BLaER1 treated with 17β-estradiol and CSF1 and Interleukin-3, amounts not matched to agents 10 nM and 100 nM (cell line): Measurements from ENCODE around the gene EYA2.

ENCODE experiments used
- H3K27ac ChIP-seq, 11 experiments: shearing (Covaris generic); formaldehyde crosslinking; 2 replicates each; pipeline ENCODE4 v1.8.1; 2022
- H3K27me3 ChIP-seq, 11 experiments: shearing (Covaris generic); formaldehyde crosslinking; 2 replicates each; pipeline ENCODE4 v1.8.1; 2022
- H3K36me3 ChIP-seq, 11 experiments: shearing (Covaris generic); formaldehyde crosslinking; 2 replicates each; pipeline ENCODE4 v1.8.1; 2022
- H3K4me1 ChIP-seq, 10 experiments: shearing (Covaris generic); formaldehyde crosslinking; 2 replicates each; pipeline ENCODE4 v1.8.1; 2022
- H3K4me2 ChIP-seq, 11 experiments: shearing (Covaris generic); formaldehyde crosslinking; 2 replicates each; pipeline ENCODE4 v1.8.1; 2022
- H3K4me3 ChIP-seq, 10 experiments: shearing (Covaris generic); formaldehyde crosslinking; 2 replicates each; pipeline ENCODE4 v1.8.1; 2022
- H3K9ac ChIP-seq, 11 experiments: shearing (Covaris generic); formaldehyde crosslinking; 2 replicates each; pipeline ENCODE4 v1.8.1; 2022
- H3K9me3 ChIP-seq, 11 experiments: shearing (Covaris generic); formaldehyde crosslinking; replicated peaks in 1 of 11; 2 replicates each; pipeline ENCODE4 v1.8.1; 2022
- H4K20me1 ChIP-seq, 11 experiments: shearing (Covaris generic); formaldehyde crosslinking; 2 replicates each; pipeline ENCODE4 v1.8.1; 2022
- Cebpa-rat ChIP-seq, 11 experiments: shearing (Covaris generic); IDR thresholded peaks; 2 replicates each; pipeline ENCODE4 v1.8.1; 2022

The EYA2 gene

GRCh38 chr20:46893051-46893450 is 1.6 kb upstream of the EYA2 start:
- H3K4me3 ChIP-seq: no peak overlapping the region
- no peak overlapping the region for H3K4me2 ChIP-seq
- H3K4me1 ChIP-seq: peaks cover 0 to 18% (median 0%) of the 10 kb centered on the region in 10 experiments; a peak in 5 of 20 replicates
- no peak overlapping the region for H3K9ac ChIP-seq
- H3K9me3 ChIP-seq: peaks cover 8 to 22% (median 15%) of the 10 kb centered on the region in 11 experiments; a peak in 21 of 22 replicates
- peaks cover 43 to 57% (median 56%) of the 10 kb centered on the region in 11 experiments for H3K27me3 ChIP-seq
- no peaks in the 10 kb centered on the region for H3K36me3 ChIP-seq
- no peak overlapping the region for H3K27ac ChIP-seq
- no peak for TF ChIP-seq Cebpa-rat (IDR thresholded peaks at IDR 0.05)
- H4K20me1 ChIP-seq: no peaks in the 10 kb centered on the region

GRCh38 chr20:46893877-46894578 is 615 bp upstream of the EYA2 start:
- Histone ChIP-seq H3K4me3 (peak overlapping the region in 3 of 10 experiments; percentile 41 to 53 (median 49); a peak in 6 of 20 replicates), H3K36me3 (no peaks in the 10 kb centered on the region), H3K9me3 (peaks cover 8 to 22% (median 15%) of the 10 kb centered on the region in 11 experiments; a peak in 21 of 22 replicates), H4K20me1 (no peaks in the 10 kb centered on the region), H3K4me1 (peaks cover 0 to 28% (median 1%) of the 10 kb centered on the region in 10 experiments; a peak in 7 of 20 replicates), H3K4me2 (peak overlapping the region in 6 of 11 experiments; percentile 34 to 81 (median 48); a peak in 6 of 22 replicates), H3K9ac (peak overlapping the region in 1 of 11 experiments; percentile 67; a peak in 1 of 22 replicates), H3K27ac (no peak overlapping the region), H3K27me3 (peaks cover 43 to 61% (median 57%) of the 10 kb centered on the region in 11 experiments)
- TF ChIP-seq Cebpa-rat (IDR thresholded peaks at IDR 0.05): no peak

GRCh38 chr20:46894971-46895905 is 595 bp downstream of the EYA2 start:
- H3K27ac ChIP-seq: no peak overlapping the region
- peak overlapping the region in 6 of 11 experiments; percentile 22 to 83 (median 46); a peak in 9 of 22 replicates for H3K4me2 ChIP-seq
- peak overlapping the region in 2 of 11 experiments; percentile 19 to 52; a peak in 2 of 22 replicates for H3K9ac ChIP-seq
- H3K9me3 ChIP-seq: peaks cover 8 to 19% (median 13%) of the 10 kb centered on the region in 11 experiments; a peak in 21 of 22 replicates
- H4K20me1 ChIP-seq: no peaks in the 10 kb centered on the region
- H3K4me1 ChIP-seq: peaks cover 0 to 38% (median 4%) of the 10 kb centered on the region in 10 experiments; a peak in 9 of 20 replicates
- no peaks in the 10 kb centered on the region for H3K36me3 ChIP-seq
- TF ChIP-seq Cebpa-rat (IDR thresholded peaks at IDR 0.05): no peak
- H3K4me3 ChIP-seq: peak overlapping the region in 4 of 10 experiments; percentile 41 to 53 (median 47); a peak in 6 of 20 replicates
- H3K27me3 ChIP-seq: peaks cover 43 to 61% (median 57%) of the 10 kb centered on the region in 11 experiments

- Histone ChIP-seq H3K27me3 (peaks cover 43 to 61% (median 57%) of the 10 kb centered on the region in 11 experiments), H3K4me2 (peak overlapping the region in 1 of 11 experiments; percentile 83; a peak in 2 of 22 replicates), H3K36me3 (no peaks in the 10 kb centered on the region), H3K4me1 (peaks cover 0 to 44% (median 4%) of the 10 kb centered on the region in 10 experiments; a peak in 9 of 20 replicates), H3K9ac (no peak overlapping the region), H3K4me3 (peak overlapping the region in 2 of 10 experiments; percentile 41 to 49; a peak in 2 of 20 replicates), H4K20me1 (no peaks in the 10 kb centered on the region), H3K9me3 (peaks cover 2 to 13% (median 7%) of the 10 kb centered on the region in 11 experiments; a peak in 20 of 22 replicates), H3K27ac (no peak overlapping the region)
- no peak for TF ChIP-seq Cebpa-rat (IDR thresholded peaks at IDR 0.05)
These were observed 1.2 kb downstream of the EYA2 start for GRCh38 chr20:46895906-46896242.

- peaks cover 0 to 8% (median 0%) of the 10 kb centered on the region in 11 experiments; a peak in 4 of 22 replicates for H3K9me3 ChIP-seq
- H3K4me3 ChIP-seq: no peak overlapping the region
- H3K4me1 ChIP-seq: peaks cover 0 to 60% (median 4%) of the 10 kb centered on the region in 10 experiments; a peak in 9 of 20 replicates
- H4K20me1 ChIP-seq: no peaks in the 10 kb centered on the region
- no peak overlapping the region for H3K9ac ChIP-seq
- peak overlapping the region in 2 of 11 experiments; percentile 74 to 83; a peak in 4 of 22 replicates for H3K4me2 ChIP-seq
- H3K27ac ChIP-seq: peak overlapping the region in 1 of 11 experiments; percentile 73; a peak in 1 of 22 replicates
- no peaks in the 10 kb centered on the region for H3K36me3 ChIP-seq
- peaks cover 43 to 61% (median 57%) of the 10 kb centered on the region in 11 experiments for H3K27me3 ChIP-seq
- TF ChIP-seq Cebpa-rat (IDR thresholded peaks at IDR 0.05): no peak
These were observed 2.8 kb downstream of the EYA2 start for GRCh38 chr20:46897328-46897880.

GRCh38 chr20:46898423-46898822 is 3.8 kb downstream of the EYA2 start:
- peaks cover 0 to 8% (median 0%) of the 10 kb centered on the region in 11 experiments; a peak in 4 of 22 replicates for H3K9me3 ChIP-seq
- TF ChIP-seq Cebpa-rat (IDR thresholded peaks at IDR 0.05): no peak
- H3K4me3 ChIP-seq: no peak overlapping the region
- H3K4me2 ChIP-seq: peak overlapping the region in 3 of 11 experiments; percentile 74 to 83 (median 74); a peak in 5 of 22 replicates
- H3K36me3 ChIP-seq: no peaks in the 10 kb centered on the region
- no peaks in the 10 kb centered on the region for H4K20me1 ChIP-seq
- peaks cover 0 to 62% (median 4%) of the 10 kb centered on the region in 10 experiments; a peak in 9 of 20 replicates for H3K4me1 ChIP-seq
- H3K27me3 ChIP-seq: peaks cover 33 to 51% (median 47%) of the 10 kb centered on the region in 11 experiments
- peak overlapping the region in 1 of 11 experiments; percentile 21; a peak in 1 of 22 replicates for H3K9ac ChIP-seq
- peak overlapping the region in 2 of 11 experiments; percentile 73 to 77; a peak in 3 of 22 replicates for H3K27ac ChIP-seq

GRCh38 chr20:46899621-46900020 is 5.0 kb downstream of the EYA2 start:
- no peaks in the 10 kb centered on the region for H4K20me1 ChIP-seq
- no peaks in the 10 kb centered on the region for H3K36me3 ChIP-seq
- peak overlapping the region in 3 of 11 experiments; percentile 53 to 77 (median 73); a peak in 6 of 22 replicates for H3K27ac ChIP-seq
- H3K4me1 ChIP-seq: peaks cover 0 to 66% (median 4%) of the 10 kb centered on the region in 10 experiments; a peak in 9 of 20 replicates
- H3K9ac ChIP-seq: peak overlapping the region in 3 of 11 experiments; percentile 24 to 65 (median 61); a peak in 5 of 22 replicates
- TF ChIP-seq Cebpa-rat (IDR thresholded peaks at IDR 0.05): no peak
- H3K4me3 ChIP-seq: no peak overlapping the region
- H3K9me3 ChIP-seq: peaks cover 0 to 8% (median 0%) of the 10 kb centered on the region in 11 experiments; a peak in 4 of 22 replicates
- H3K27me3 ChIP-seq: peaks cover 21 to 39% (median 35%) of the 10 kb centered on the region in 11 experiments
- H3K4me2 ChIP-seq: peak overlapping the region in 3 of 11 experiments; percentile 74 to 83 (median 74); a peak in 6 of 22 replicates
